ENCODE results near the gene PBX3. TPM values are rescaled to one million over a fixed set of nuclear protein-coding genes. Genes with fewer than 3 reads are reported as not detected.

Gene PBX3
- total and polyA plus RNA-seq, 2 donors, result 39.1 to 137 TPM

DNA sequence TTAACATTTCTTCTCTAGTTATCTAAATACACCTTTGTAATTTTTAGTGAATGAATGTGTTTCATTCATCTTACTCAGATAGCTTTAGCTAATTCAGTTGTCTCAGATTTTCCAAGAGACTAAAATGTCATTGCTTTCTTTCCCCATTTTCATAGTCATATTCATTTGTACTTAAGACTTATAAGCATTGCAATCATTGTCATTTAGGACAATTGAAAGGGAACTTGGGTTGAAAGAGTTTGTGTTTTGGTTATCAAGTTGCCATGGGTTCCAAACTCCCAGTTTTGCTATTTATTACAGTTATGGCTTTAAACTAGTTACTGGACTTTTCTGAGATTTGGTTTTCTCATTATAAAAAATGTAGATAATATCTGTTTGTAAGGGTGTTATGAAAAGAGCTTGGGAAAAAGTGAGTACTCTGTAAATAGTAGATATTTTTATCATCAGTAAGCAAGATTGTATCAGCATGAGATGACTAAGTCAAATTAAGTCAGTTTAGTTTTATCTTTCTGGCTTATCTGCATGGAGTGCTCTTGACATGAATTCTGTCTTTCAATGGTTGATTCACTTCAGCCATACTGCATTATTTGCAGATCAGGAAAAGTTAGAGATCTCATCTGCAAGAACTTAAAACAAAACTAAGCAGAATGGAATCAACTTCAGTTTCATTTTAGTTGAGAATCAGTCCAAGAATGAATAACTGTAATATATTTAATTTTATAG lies 107.5 kb downstream of the PBX3 start:
- Histone ChIP-seq H3K36me3 (ENCODE audit: insufficient read depth) (no peaks in the 10 kb centered on the region), H3K4me1 (ENCODE audit: insufficient read depth) (no peaks in the 10 kb centered on the region), H3K4me3 (ENCODE audit: low read depth, low read length) (no peak overlapping the region), H3K27ac (ENCODE audit: low read depth) (no peak overlapping the region)
- DNase-seq (ENCODE audit: extremely low spot score), result no peak

DNA sequence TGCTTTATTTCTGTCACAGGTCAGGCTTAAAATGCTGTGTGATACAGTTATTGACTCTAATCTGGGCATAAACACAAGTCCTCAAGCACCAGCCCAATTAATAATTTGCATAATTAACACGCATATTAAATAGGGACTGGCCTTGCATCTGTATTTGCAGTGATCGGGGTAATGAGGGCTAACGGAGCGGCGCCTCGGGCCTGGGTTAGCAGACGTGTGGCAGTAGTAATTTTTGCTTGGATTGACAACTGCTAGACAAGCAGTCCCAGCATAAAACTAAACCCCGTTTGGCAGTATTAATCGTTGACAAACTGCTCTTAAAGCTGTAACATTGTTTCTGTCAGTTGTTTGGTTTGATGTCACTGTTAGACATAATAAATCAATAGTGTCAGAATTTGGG lies 109.2 kb downstream of the PBX3 start:
- WGBS, result 87% methylated on average over 9 of the region's 9 CpGs
- no peaks in the 10 kb centered on the region for H3K36me3 ChIP-seq (ENCODE audit: insufficient read depth)
- no peak overlapping the region for H3K27ac ChIP-seq (ENCODE audit: low read depth)
- H3K4me1 ChIP-seq (ENCODE audit: insufficient read depth), result no peaks in the 10 kb centered on the region
- no peak overlapping the region for H3K4me3 ChIP-seq (ENCODE audit: low read depth, low read length)
- DNase-seq (ENCODE audit: extremely low spot score), result no peak

DNA sequence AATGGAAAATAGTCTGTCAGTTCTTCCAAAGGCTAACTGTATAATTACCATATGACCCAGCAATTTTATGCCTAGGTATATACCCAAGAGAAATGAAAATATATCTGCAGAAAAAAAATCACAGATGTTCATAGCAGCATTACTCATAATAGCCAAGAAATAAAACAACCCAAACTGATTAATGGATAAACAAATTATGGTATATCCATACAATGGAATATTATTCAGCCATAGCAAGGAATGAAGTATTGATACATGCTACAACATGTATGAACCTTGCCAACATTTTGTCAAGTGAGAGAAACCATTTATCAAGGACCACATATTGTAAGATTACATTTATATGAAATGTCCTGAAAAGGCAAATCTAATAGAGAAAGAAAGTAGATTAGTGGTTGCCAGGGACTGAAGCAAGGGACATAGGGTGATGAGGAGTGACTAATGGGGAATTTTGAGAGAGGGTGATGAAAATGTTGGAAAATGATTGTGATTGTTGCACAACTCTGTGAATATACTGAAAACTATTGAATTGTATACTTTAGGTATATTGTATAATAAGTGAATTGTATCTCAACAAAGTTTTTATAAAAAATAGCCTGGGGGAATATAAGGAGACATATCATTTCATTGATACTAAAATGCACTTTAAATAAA lies 114.4 kb downstream of the PBX3 start:
- no peaks in the 10 kb centered on the region for H3K36me3 ChIP-seq (ENCODE audit: insufficient read depth)
- no peak overlapping the region for H3K4me3 ChIP-seq (ENCODE audit: low read depth, low read length)
- DNase-seq (ENCODE audit: extremely low spot score), result no peak

DNA sequence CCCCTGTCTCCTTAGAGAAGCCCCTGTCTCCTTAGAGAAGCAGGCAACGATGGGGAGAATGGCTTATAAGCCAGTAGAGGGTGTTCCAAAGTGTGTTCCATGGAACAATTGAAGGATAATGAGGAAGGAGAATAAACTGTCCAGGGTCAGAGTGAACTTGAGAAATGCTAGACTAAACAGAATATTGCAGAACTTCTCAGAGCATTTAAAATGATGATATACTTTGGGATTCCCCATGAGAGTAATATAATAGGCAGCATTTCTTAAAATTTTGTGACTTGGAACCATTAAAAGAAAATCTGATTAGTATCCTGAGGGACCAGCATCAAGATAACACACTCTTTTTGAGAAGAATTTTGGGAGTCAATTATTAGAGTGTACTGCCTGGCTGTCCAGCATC lies 116.8 kb downstream of the PBX3 start:
- Histone ChIP-seq H3K27ac (ENCODE audit: low read depth) (no peak overlapping the region), H3K4me3 (ENCODE audit: low read depth, low read length) (no peak overlapping the region), H3K36me3 (ENCODE audit: insufficient read depth) (no peaks in the 10 kb centered on the region), H3K4me1 (ENCODE audit: insufficient read depth) (no peaks in the 10 kb centered on the region)
- 83% methylated on average over 1 of the region's 1 CpG for WGBS
- DNase-seq (ENCODE audit: extremely low spot score), result no peak

More for the DNA sequence above, 114.4 kb downstream of the PBX3 start:
- no peak overlapping the region for H3K27ac ChIP-seq (ENCODE audit: low read depth)
- no peaks in the 10 kb centered on the region for H3K4me1 ChIP-seq (ENCODE audit: insufficient read depth)

DNA sequence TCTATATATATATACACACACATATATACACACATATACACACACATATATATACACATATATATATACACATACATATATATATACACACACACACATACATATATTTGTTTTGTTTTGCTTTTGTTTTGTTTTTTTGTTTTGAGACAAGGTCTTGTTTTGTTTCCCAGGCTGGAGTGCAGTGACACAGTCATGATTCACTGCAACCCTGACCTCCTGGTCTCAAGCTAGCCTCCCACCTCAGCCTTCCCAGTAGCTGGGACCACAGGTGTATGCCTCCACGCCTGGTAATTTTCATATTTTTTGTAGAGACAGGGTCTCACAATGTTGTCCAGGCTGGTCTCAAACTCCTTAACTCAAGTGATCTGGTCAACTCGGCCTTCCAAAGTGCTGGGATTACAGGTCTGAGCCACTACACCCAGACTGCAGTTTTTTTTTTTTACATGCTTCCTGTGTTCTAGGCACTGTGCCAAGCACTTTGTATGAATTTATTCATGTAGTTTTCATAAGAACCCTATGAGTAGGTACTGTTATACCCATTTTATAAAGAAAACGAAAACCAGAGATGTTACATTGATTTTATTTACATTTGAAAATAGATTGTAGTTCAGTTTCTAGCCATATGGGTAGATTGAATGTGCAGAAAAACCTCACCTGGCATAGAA lies 120.7 kb downstream of the PBX3 start:
- Histone ChIP-seq H3K36me3 (ENCODE audit: insufficient read depth) (no peaks in the 10 kb centered on the region), H3K27ac (ENCODE audit: low read depth) (no peak overlapping the region), H3K4me1 (ENCODE audit: insufficient read depth) (no peaks in the 10 kb centered on the region), H3K4me3 (ENCODE audit: low read depth, low read length) (no peak overlapping the region)
- WGBS, result 68% methylated on average over 3 of the region's 3 CpGs
- no peak for DNase-seq (ENCODE audit: extremely low spot score)

DNA sequence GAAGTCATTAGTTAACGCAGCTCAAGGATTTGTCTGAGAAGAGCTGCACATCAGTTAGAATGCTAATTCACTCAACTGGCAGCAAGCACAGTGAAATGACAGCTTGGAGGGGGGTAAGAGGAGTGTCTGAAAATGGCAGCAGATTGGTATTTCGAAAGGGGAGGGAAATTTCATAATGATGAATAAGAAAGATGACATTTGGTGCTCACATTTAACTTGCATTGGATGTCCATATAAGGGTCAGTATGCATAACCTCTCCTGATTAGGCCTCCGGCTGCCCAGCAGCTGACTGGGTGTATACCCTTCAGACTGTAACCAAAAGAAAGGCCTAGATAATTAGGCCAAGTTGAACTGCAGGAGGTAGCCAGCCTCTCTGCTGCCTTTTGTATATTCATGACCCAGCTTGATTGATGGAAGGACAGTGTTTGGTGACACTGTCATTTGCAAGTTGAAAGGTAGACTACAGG lies 131.0 kb downstream of the PBX3 start:
- no peaks in the 10 kb centered on the region for H3K4me1 ChIP-seq (ENCODE audit: insufficient read depth)
- DNase-seq (ENCODE audit: extremely low spot score), result no peak
- WGBS, result 91% methylated on average over 3 of the region's 3 CpGs
- no peaks in the 10 kb centered on the region for H3K36me3 ChIP-seq (ENCODE audit: insufficient read depth)
- H3K4me3 ChIP-seq (ENCODE audit: low read depth, low read length), result no peak overlapping the region
- no peak overlapping the region for H3K27ac ChIP-seq (ENCODE audit: low read depth)

DNA sequence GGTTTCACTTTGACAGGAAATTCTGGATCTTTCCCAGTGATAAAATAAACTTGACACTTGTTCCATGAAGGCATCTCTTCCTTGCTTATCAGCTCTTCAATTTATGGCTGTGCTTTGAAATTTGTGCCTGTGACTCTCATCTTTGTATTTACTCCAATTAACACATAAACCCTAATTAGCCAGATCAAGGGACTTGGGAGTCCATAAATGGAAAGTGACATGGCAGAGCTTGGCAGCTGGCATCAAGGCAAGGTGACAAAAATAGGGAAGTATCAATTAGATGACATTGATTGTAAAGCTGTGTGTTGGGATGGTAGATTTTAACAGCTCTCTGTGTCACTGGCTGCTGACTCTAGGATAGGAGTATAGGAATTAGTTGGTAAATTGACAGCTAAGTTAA lies 133.9 kb downstream of the PBX3 start:
- no peaks in the 10 kb centered on the region for H3K36me3 ChIP-seq (ENCODE audit: insufficient read depth)

DNA sequence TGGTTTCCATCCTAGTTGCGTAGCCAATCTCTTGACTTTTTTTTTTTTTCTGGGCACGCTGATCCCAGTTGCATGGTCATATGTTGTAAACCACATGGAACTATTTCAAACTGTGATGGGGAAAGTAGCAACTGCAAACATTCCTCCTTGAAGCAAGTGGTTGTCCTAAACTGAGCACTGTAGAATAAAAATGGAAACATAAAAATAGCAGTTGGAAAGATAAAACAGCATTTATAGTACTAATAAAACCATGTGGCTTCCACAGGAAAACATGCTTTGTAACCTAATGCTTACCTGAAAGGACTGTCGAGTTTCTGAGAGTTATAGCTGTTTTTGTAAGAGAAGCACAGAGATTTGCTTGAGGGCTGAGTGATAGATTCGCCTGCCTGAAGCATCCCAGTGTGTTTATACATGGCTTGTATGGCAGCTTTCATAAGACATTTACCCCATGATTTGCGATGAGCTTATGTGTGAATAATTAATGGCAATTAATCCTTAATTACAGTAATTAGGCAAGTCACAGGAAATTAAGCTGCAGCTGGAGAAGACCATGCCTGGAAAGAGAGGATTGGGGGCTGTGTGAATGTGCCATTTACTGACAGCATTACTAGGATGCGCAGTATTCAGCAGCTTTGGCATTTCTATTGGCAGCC lies 136.5 kb downstream of the PBX3 start:
- Histone ChIP-seq H3K36me3 (ENCODE audit: insufficient read depth) (no peaks in the 10 kb centered on the region), H3K27ac (ENCODE audit: low read depth) (no peak overlapping the region), H3K4me3 (ENCODE audit: low read depth, low read length) (no peak overlapping the region), H3K4me1 (ENCODE audit: insufficient read depth) (no peaks in the 10 kb centered on the region)
- 78% methylated on average over 6 of the region's 6 CpGs for WGBS
- DNase-seq (ENCODE audit: extremely low spot score), result no peak

More for the DNA sequence above, 133.9 kb downstream of the PBX3 start:
- no peak for DNase-seq (ENCODE audit: extremely low spot score)
- Histone ChIP-seq H3K4me3 (ENCODE audit: low read depth, low read length) (no peak overlapping the region), H3K4me1 (ENCODE audit: insufficient read depth) (no peaks in the 10 kb centered on the region), H3K27ac (ENCODE audit: low read depth) (no peak overlapping the region)

DNA sequence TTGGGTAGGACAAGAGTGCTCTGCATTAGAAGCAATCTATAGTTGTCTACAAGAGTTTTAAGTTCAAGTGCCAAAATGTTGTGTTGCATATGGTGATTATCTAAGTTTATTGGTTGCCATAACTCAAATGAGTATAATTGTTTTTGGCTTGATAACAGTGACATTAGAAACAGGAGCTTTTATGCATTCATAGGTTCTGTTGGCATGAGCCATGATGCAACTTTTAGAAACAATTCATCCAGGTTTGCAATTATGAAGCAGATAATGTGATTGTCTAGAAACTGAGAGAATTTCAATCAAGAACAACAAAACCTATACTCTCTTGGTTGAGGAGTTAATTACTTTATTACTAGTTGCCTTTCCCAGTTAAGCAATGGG lies 137.0 kb downstream of the PBX3 start:
- no peak overlapping the region for H3K27ac ChIP-seq (ENCODE audit: low read depth)
- no peaks in the 10 kb centered on the region for H3K36me3 ChIP-seq (ENCODE audit: insufficient read depth)
- H3K4me1 ChIP-seq (ENCODE audit: insufficient read depth), result peaks cover 1% of the 10 kb centered on the region
- H3K4me3 ChIP-seq (ENCODE audit: low read depth, low read length), result no peak overlapping the region
- DNase-seq (ENCODE audit: extremely low spot score), result no peak

DNA sequence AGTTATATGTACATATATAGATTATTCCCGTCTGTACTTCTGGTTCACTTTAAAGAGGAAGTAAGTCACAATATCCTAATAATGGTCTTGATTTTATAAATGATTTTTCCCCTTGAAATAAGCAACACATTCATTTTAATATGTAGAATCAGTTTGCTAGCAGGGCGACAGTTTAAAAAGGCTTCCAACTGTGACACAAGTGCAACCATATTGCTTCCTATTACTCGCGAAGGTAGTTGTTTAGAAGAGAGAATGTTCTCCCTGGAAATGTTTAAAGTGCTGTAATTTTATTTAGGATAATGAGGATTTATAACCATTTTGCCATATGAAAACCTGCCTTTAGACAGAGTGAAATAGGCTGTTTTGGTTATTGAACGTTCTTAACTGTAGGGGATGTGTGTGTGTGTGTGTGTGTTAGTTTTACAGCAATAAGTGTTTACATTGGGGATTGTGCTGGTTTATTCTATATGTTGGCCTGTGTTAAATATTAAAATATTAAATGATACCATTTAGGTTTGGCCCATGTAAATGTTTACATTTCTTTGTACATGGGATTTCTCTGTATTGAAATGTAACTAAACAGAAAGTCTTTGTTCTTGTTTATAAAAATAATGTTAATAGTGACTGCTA lies 138.3 kb downstream of the PBX3 start:
- Histone ChIP-seq H3K36me3 (ENCODE audit: insufficient read depth) (no peaks in the 10 kb centered on the region), H3K27ac (ENCODE audit: low read depth) (no peak overlapping the region), H3K4me1 (ENCODE audit: insufficient read depth) (peaks cover 1% of the 10 kb centered on the region), H3K4me3 (ENCODE audit: low read depth, low read length) (no peak overlapping the region)
- no peak for DNase-seq (ENCODE audit: extremely low spot score)
- 78% methylated on average over 5 of the region's 5 CpGs for WGBS

DNA sequence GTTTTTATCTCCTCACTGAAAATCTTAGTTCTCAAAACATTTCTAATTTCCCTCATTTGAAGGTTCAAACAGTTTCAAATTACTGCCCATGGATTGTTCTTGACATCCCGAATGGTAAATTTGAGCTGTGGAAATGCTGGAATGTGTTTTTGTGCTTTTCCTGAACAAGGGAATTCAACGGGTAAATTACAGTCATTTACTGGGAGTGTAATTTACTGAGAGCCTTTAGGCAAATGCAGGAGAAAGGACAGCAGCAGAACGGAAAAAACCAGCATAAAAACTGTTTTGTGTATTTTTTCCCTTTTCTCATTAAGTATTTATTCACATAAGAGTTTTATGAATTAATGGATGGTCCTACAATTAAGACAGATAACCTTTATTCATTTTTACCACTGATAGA lies 139.2 kb downstream of the PBX3 start:
- DNase-seq (ENCODE audit: extremely low spot score), result no peak
- Histone ChIP-seq H3K4me1 (ENCODE audit: insufficient read depth) (peaks cover 1% of the 10 kb centered on the region), H3K4me3 (ENCODE audit: low read depth, low read length) (no peak overlapping the region), H3K36me3 (ENCODE audit: insufficient read depth) (no peaks in the 10 kb centered on the region), H3K27ac (ENCODE audit: low read depth) (no peak overlapping the region)
- WGBS, result 44% methylated on average over 3 of the region's 3 CpGs

DNA sequence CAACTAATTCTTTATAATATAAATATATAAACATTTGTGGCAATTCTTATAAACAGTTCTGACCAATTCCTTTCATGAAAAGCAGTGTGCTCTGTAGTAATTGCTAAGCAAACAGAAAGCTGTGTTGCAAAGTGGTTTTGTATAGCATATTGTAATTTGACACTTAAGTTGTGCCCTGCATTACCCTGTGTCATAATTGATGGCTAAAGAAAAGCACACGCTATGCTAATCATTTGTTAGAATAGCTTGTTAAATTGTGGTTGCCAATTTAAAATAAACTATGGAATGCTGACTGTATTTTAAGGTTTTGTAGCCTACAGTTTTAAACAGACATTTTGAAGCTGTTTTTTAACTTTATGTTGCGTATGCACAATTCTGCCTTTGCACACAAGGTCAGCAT lies 140.0 kb downstream of the PBX3 start:
- DNase-seq (ENCODE audit: extremely low spot score), result no peak
- H3K27ac ChIP-seq (ENCODE audit: low read depth), result no peak overlapping the region
- WGBS, result 66% methylated on average over 2 of the region's 2 CpGs
- H3K36me3 ChIP-seq (ENCODE audit: insufficient read depth), result no peaks in the 10 kb centered on the region
- no peak overlapping the region for H3K4me3 ChIP-seq (ENCODE audit: low read depth, low read length)
- peaks cover 1% of the 10 kb centered on the region for H3K4me1 ChIP-seq (ENCODE audit: insufficient read depth)

DNA sequence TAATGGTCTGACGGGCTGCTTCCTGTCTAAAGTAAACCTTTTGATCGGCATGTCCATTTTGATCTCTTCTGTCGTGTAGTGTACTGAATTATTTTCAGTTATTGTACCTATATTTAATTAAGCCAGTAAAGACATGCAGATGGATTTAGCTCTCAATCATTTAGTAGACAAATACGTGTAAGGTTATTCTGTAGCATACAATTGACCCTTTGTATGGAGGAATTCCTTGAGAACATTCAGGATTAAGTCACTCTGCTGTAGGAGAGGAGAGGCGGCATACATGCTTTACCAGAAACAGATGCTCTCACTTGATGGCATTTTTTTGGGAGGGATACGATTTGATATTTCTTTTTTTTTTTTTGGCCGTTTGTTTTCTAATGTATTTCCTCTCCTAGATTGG lies 141.0 kb downstream of the PBX3 start:
- Histone ChIP-seq H3K4me1 (ENCODE audit: insufficient read depth) (peaks cover 1% of the 10 kb centered on the region), H3K36me3 (ENCODE audit: insufficient read depth) (no peaks in the 10 kb centered on the region), H3K27ac (ENCODE audit: low read depth) (no peak overlapping the region), H3K4me3 (ENCODE audit: low read depth, low read length) (no peak overlapping the region)
- WGBS, result 83% methylated on average over 7 of the region's 7 CpGs
- no peak for DNase-seq (ENCODE audit: extremely low spot score)

Data from urinary bladder (tissue), 4 donors.